Choroid plexus epithelial cell (primary cell): ENCODE measurements around the gene ZNF763.
"Not testable (repeated sequence)": the region's sequence is repeated elsewhere in the genome, so short reads cannot be mapped to it uniquely, and the experiment has no call there.

Source experiments
- DNase-seq: peaks from one replicate; pipeline ENCODE4 v3.0.0-alpha.2; 2010; ENCODE audit warnings: low read depth
- H3K4me3 ChIP-seq: 2 replicates; pipeline ENCODE4 v1.5.1; 2011; ENCODE audit warnings: low read depth, mild to moderate bottlenecking, control low read depth, low read length, moderate library complexity
- TF ChIP-seq, protein P1 (sequence below): conservative IDR thresholded peaks from 2 replicates; pipeline ENCODE4 v1.5.1; 2011; ENCODE audit warnings: low read depth, mild to moderate bottlenecking, control low read depth, inconsistent platforms, low read length, moderate library complexity

The ZNF763 gene

GRCh38 chr19:11964858-11965645 is at the start of gene ZNF763:
TSS of gene ZNF763 (plus strand) at chr19:11965040. CDS start at chr19:11965209, 169 bp downstream.
- DNase-seq: peak; percentile 86
- TF ChIP-seq, protein P1, sequence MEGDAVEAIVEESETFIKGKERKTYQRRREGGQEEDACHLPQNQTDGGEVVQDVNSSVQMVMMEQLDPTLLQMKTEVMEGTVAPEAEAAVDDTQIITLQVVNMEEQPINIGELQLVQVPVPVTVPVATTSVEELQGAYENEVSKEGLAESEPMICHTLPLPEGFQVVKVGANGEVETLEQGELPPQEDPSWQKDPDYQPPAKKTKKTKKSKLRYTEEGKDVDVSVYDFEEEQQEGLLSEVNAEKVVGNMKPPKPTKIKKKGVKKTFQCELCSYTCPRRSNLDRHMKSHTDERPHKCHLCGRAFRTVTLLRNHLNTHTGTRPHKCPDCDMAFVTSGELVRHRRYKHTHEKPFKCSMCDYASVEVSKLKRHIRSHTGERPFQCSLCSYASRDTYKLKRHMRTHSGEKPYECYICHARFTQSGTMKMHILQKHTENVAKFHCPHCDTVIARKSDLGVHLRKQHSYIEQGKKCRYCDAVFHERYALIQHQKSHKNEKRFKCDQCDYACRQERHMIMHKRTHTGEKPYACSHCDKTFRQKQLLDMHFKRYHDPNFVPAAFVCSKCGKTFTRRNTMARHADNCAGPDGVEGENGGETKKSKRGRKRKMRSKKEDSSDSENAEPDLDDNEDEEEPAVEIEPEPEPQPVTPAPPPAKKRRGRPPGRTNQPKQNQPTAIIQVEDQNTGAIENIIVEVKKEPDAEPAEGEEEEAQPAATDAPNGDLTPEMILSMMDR: no peak
- H3K4me3 ChIP-seq: peak within 1 kb of the TSS; percentile 61

DNA sequence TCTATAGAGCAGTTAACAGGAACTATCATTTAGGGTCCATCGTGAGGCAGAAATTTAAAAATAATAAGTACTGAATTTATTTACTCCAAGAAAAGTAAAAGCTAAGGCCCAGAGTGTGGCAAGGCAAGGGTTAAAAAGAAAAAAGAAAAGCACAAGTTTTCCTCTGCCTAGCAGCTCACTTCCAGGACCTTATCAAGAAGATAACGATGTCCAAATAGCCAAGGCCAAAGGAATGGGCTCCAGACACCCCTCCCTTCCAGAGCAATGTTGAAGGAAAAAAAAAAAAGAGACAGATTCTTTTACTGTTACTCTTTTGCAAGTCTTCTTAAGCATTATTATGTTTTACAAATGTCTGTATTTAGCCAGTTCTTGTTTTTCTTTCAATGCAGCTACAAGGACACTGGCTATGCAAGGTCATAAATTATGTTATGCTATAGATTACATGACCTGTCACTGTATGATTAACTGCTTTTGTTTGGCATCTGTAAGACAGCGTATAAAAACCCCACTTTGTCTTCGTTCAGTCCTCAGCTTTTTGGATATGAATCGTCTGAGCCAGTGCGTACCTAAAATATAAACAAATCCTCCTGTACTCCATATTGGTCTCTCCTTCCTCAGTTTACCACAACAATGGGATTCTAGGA is 42.9 kb upstream of the ZNF763 start:
- TF ChIP-seq, protein P1: no peak

DNA sequence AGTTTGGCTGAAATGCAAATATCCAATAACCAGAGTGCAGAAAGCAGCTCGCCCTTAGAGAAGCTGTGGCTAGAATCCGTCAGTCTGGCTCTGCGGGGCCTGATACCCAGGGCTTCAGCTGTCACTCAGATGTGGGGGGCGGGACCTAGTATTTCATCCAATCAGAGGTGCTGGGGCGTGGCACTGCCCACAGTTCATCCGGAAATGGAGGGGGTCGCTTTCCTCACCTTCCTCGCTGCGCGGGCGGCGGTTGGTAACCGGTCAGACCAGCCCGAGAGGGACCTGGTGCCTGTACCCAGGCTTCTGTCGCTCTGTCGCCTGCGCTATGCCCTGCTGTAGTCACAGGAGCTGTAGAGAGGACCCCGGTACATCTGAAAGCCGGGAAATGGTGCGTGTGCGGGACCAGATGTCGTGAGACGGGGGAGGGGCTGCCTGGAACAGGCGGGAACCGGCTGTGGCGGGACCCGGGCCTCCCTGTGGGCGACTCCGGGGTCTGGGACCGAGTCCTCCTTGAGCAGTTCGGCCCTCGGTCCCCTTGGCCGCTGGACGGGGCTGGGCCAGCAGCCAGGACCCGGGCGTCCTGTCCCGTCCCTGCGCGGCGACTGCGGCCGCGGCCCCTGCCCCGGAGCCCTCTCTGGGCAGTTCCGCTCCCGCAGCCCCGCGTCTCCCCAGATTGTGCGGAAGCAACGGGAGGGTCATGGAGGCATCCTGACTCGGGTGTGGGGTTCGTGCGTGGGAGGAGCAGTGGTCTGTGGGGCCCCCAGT is 39.8 kb upstream of the ZNF763 start, which contains the start of gene ZNF700:
Gene ZNF700 (plus strand): TSS at position 222 of the 765 bp plus-strand sequence. CDS start 104 bp downstream, at position 326.
- peak within 1 kb of the TSS; percentile 95 for H3K4me3 ChIP-seq
- DNase-seq: peak; percentile 92
- TF ChIP-seq, protein P1: no peak

More for the DNA sequence above, 42.9 kb upstream of the ZNF763 start:
- no peak for DNase-seq
- no peak overlapping the region for H3K4me3 ChIP-seq

DNA sequence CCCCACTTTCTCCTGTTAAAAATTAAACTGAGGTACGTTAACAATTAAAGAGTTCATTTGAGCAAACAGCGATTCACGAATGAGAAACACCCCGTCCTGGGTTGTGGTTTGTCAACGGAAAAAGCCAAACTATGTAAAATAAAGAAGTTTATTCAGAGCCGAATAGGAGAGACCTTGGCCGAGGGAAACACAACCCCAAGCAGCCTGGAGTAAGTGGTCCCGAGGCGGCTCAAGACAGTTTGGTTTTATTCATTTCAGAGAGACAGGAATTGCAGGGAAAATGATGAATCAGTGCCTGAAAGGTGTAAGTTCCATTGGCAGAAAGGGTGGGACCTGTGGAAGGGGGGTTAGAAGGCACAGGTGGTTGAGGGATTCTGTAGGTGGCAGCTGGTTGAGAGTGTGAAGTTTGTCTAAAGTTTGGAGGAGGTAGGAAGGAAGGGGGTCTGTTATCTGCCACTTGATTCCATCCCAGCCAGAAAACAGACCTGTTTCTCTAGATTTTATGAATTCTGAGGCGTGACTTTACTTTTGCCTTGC is 39.1 kb upstream of the ZNF763 start:
- not testable (repeated sequence) for DNase-seq
- H3K4me3 ChIP-seq: peak overlapping the region; percentile 95

- TF ChIP-seq, protein P1: no peak
- no peak overlapping the region for H3K4me3 ChIP-seq
- no peak for DNase-seq
These were observed 37.6 kb upstream of the ZNF763 start for GRCh38 chr19:11927227-11927626.

GRCh38 chr19:11931051-11931450 is 33.8 kb upstream of the ZNF763 start:
- no peak overlapping the region for H3K4me3 ChIP-seq
- TF ChIP-seq, protein P1: no peak
- peak; percentile 65 for DNase-seq

- DNase-seq: no peak
- TF ChIP-seq, protein P1: no peak
- H3K4me3 ChIP-seq: no peak overlapping the region
These were observed 33.3 kb upstream of the ZNF763 start for GRCh38 chr19:11931513-11931912.

DNA sequence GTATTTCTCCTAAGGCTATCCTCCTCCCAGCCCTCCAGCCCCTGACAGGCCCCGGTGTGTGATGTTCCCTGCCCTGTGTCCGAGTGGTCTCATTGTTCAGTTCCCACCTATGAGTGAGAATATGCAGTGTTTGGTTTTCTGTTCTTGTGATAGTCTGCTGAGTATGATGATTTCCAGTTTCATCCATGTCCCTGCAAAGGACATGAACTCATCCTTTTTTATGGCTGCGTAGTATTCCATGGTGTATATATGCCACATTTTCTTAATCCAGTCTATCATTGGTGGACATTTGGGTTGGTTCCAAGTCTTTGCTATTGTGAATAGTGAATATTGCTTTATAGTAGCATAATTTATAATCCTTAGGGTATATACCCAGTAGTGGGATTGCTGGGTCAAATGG is 29.0 kb upstream of the ZNF763 start:
- not testable (repeated sequence) for H3K4me3 ChIP-seq, DNase-seq

- DNase-seq, H3K4me3 ChIP-seq: not testable (repeated sequence)
These were observed 26.5 kb upstream of the ZNF763 start for GRCh38 chr19:11938383-11938782.

- not testable (repeated sequence) for DNase-seq, H3K4me3 ChIP-seq
These were observed 23.4 kb upstream of the ZNF763 start for GRCh38 chr19:11941361-11941887.
